CD4-positive, alpha-beta memory T cell (primary cell): ENCODE measurements around the gene GABRA4. TPM values are rescaled to one million over a fixed set of nuclear protein-coding genes. Genes with fewer than 3 reads are reported as not detected.

Experiments used
- CTCF ChIA-PET: fragments of 350-600 bp; sonication (Branson Sonifier 250); formaldehyde crosslinking; loops from one replicate; lab custom pipeline; 2021; ENCODE audit warnings: inconsistent platforms; ENCODE audit not compliant: partially characterized antibody; lab: Charles Lee
- POLR2A ChIA-PET: fragments of 350-600 bp; sonication (Branson Sonifier 250); formaldehyde crosslinking; loops from one replicate; lab custom pipeline; 2021; ENCODE audit not compliant: partially characterized antibody; lab: Charles Lee
- DNase-seq, 5 donors: peaks; one replicate each; pipeline versions ENCODE4 v3.0.0 to v3.0.0-alpha.2; 2020 to 2022; ENCODE audit warnings: mixed read lengths in 1 of 5
- H3K27ac ChIP-seq: one replicate; pipeline ENCODE4 v1.7.0; 2013; ENCODE audit warnings: low read depth, low read length
- H3K27me3 ChIP-seq: 2 replicates; pipeline ENCODE4 v1.7.0; 2013; ENCODE audit warnings: mild to moderate bottlenecking, low read length, moderate library complexity; ENCODE audit not compliant: insufficient read depth
- H3K36me3 ChIP-seq: 2 replicates; pipeline ENCODE4 v1.7.0; 2013; ENCODE audit warnings: mild to moderate bottlenecking, low read length, moderate library complexity; ENCODE audit not compliant: insufficient read depth
- H3K4me1 ChIP-seq: 2 replicates; pipeline ENCODE4 v1.7.0; 2013; ENCODE audit warnings: mild to moderate bottlenecking, low read length, moderate library complexity; ENCODE audit not compliant: insufficient read depth
- H3K4me3 ChIP-seq, 2 donors: one replicate each; pipeline ENCODE4 v1.7.0; 2013; ENCODE audit warnings: low read length in 2 of 2, mild to moderate bottlenecking in 1 of 2
- H3K9me3 ChIP-seq, 2 donors: one replicate each; pipeline ENCODE4 v1.7.0; 2013; ENCODE audit warnings: low read length in 2 of 2, control low read depth in 1 of 2; ENCODE audit not compliant: control insufficient read depth in 1 of 2
- H3K27ac Mint-ChIP-seq, 7 donors: one replicate each; pipeline ENCODE4 v1.8.0; 2020 to 2021; ENCODE audit warnings: mixed read lengths in 7 of 7, mild to moderate bottlenecking in 6 of 7, inconsistent platforms in 3 of 7, moderate library complexity in 3 of 7
- H3K27me3 Mint-ChIP-seq, 2 donors: one replicate each; pipeline ENCODE4 v1.8.0; 2020 to 2021; ENCODE audit warnings: mixed read lengths in 2 of 2
- H3K36me3 Mint-ChIP-seq, 2 donors: one replicate each; pipeline ENCODE4 v1.8.0; 2020 to 2021; ENCODE audit warnings: mixed read lengths in 2 of 2, inconsistent platforms in 1 of 2, mild to moderate bottlenecking in 1 of 2
- H3K4me1 Mint-ChIP-seq, 4 donors: one replicate each; pipeline ENCODE4 v1.8.0; 2020 to 2021; ENCODE audit warnings: mixed read lengths in 4 of 4, mild to moderate bottlenecking in 1 of 4
- H3K4me3 Mint-ChIP-seq, 8 donors: one replicate each; pipeline ENCODE4 v1.8.0; 2020 to 2021; ENCODE audit warnings: mixed read lengths in 8 of 8, mild to moderate bottlenecking in 7 of 8, moderate library complexity in 6 of 8, inconsistent platforms in 3 of 8
- H3K9me3 Mint-ChIP-seq, 8 donors: one replicate each; pipeline ENCODE4 v1.8.0; 2020 to 2021; ENCODE audit warnings: mixed read lengths in 8 of 8, mild to moderate bottlenecking in 5 of 8, inconsistent platforms in 3 of 8, moderate library complexity in 1 of 8
- intact Hi-C: fragments of 100-400 bp; cut with micrococcal nuclease; formaldehyde crosslinking; loops from one replicate; pipeline ENCODE4 v1.15.1; 2023
- polyA plus RNA-seq, 2 donors: library from polyadenylated mRNA; unstranded; fragments of 300-500 nt; fragmentation: Illumina TruSeq; gene quantifications; one replicate each; pipeline ENCODE4 v1.2.3, GENCODE V29; 2021
- total RNA-seq, 2 experiments: library from RNA; stranded (reverse); gene quantifications; one replicate each; pipeline ENCODE4 v1.2.3, GENCODE V29; 2021

The GABRA4 gene
- total and polyA plus RNA-seq, 4 experiments from 2014 or later, result not detected

GRCh38 chr4:47000406-47000805 is 7.0 kb upstream of the GABRA4 start:
- Histone ChIP-seq H3K4me1 (no peaks in the 10 kb centered on the region), H3K4me3 (no peak overlapping the region), H3K27ac (no peak overlapping the region), H3K9me3 (no peaks in the 10 kb centered on the region), H3K27me3 (no peaks in the 10 kb centered on the region), H3K36me3 (no peaks in the 10 kb centered on the region)
- CTCF ChIA-PET, result no interaction called here
- intact Hi-C loops, result no loop called here
- Mint-ChIP-seq H3K36me3 (no peaks in the 10 kb centered on the region), H3K27ac (no peak overlapping the region), H3K27me3 (peaks cover 5 to 8% of the 10 kb centered on the region in 2 donors), H3K4me1 (no peaks in the 10 kb centered on the region), H3K9me3 (no peaks in the 10 kb centered on the region), H3K4me3 (no peak overlapping the region)
- POLR2A ChIA-PET, result no interaction called here
- no peak for DNase-seq

GRCh38 chr4:46999566-46999965 is 6.2 kb upstream of the GABRA4 start:
- Histone ChIP-seq H3K27me3 (peaks cover 5% of the 10 kb centered on the region), H3K4me3 (no peak overlapping the region), H3K36me3 (no peaks in the 10 kb centered on the region), H3K27ac (no peak overlapping the region), H3K4me1 (no peaks in the 10 kb centered on the region), H3K9me3 (no peaks in the 10 kb centered on the region)
- H3K9me3 Mint-ChIP-seq, result no peaks in the 10 kb centered on the region
- no peaks in the 10 kb centered on the region for H3K36me3 Mint-ChIP-seq
- peaks cover 9 to 13% of the 10 kb centered on the region in 2 donors for H3K27me3 Mint-ChIP-seq
- no peak overlapping the region for H3K27ac Mint-ChIP-seq
- CTCF ChIA-PET, result no interaction called here
- H3K4me3 Mint-ChIP-seq, result no peak overlapping the region
- POLR2A ChIA-PET, result no interaction called here
- peaks cover 0 to 4% (median 0%) of the 10 kb centered on the region in 4 donors for H3K4me1 Mint-ChIP-seq
- intact Hi-C loops, result no loop called here
- no peak for DNase-seq

- H3K4me3 Mint-ChIP-seq, result peak overlapping the region; percentile 49 to 84 (median 72)
- POLR2A ChIA-PET, result no interaction called here
- no peaks in the 10 kb centered on the region for H3K36me3 Mint-ChIP-seq
- Histone ChIP-seq H3K9me3 (no peaks in the 10 kb centered on the region), H3K4me3 (no peak overlapping the region), H3K27ac (no peak overlapping the region), H3K4me1 (peaks cover 5% of the 10 kb centered on the region), H3K27me3 (peaks cover 9% of the 10 kb centered on the region), H3K36me3 (no peaks in the 10 kb centered on the region)
- intact Hi-C loops, result no loop called here
- no peak for DNase-seq
- H3K4me1 Mint-ChIP-seq, result peaks cover 12 to 28% (median 18%) of the 10 kb centered on the region in 4 donors
- peaks cover 0 to 4% (median 0%) of the 10 kb centered on the region in 8 donors for H3K9me3 Mint-ChIP-seq
- no peak overlapping the region for H3K27ac Mint-ChIP-seq
- CTCF ChIA-PET, result interaction anchor here (0.6 kb wide), 1 partner anchor 178 kb away, joined by 3 read pairs; no protein-coding TSS in a partner anchor
- peaks cover 31 to 33% of the 10 kb centered on the region in 2 donors for H3K27me3 Mint-ChIP-seq
These were observed 625 bp upstream of the GABRA4 start for GRCh38 chr4:46994007-46994405.

- Histone ChIP-seq H3K36me3 (no peaks in the 10 kb centered on the region), H3K4me1 (peaks cover 5% of the 10 kb centered on the region), H3K27me3 (peaks cover 9% of the 10 kb centered on the region), H3K9me3 (no peaks in the 10 kb centered on the region), H3K27ac (no peak overlapping the region), H3K4me3 (no peak overlapping the region)
- H3K27ac Mint-ChIP-seq, result no peak overlapping the region
- peaks cover 0 to 4% (median 0%) of the 10 kb centered on the region in 8 donors for H3K9me3 Mint-ChIP-seq
- intact Hi-C loops, result no loop called here
- no peaks in the 10 kb centered on the region for H3K36me3 Mint-ChIP-seq
- no peak for DNase-seq
- POLR2A ChIA-PET, result no interaction called here
- H3K4me3 Mint-ChIP-seq, result peak overlapping the region in 6 of 8 donors; percentile 10 to 76 (median 39)
- CTCF ChIA-PET, result no interaction called here
- H3K4me1 Mint-ChIP-seq, result peaks cover 12 to 28% (median 18%) of the 10 kb centered on the region in 4 donors
- peaks cover 29 to 34% of the 10 kb centered on the region in 2 donors for H3K27me3 Mint-ChIP-seq
These were observed 1.0 kb downstream of the GABRA4 start for GRCh38 chr4:46992338-46992737.

GRCh38 chr4:46986922-46987638 is 6.3 kb downstream of the GABRA4 start:
- Mint-ChIP-seq H3K27me3 (peaks cover 8 to 10% of the 10 kb centered on the region in 2 donors), H3K4me1 (peaks cover 1 to 2% (median 1%) of the 10 kb centered on the region in 4 donors), H3K9me3 (no peaks in the 10 kb centered on the region), H3K27ac (no peak overlapping the region), H3K4me3 (no peak overlapping the region), H3K36me3 (no peaks in the 10 kb centered on the region)
- Histone ChIP-seq H3K4me3 (no peak overlapping the region), H3K27ac (no peak overlapping the region), H3K9me3 (no peaks in the 10 kb centered on the region), H3K36me3 (no peaks in the 10 kb centered on the region), H3K27me3 (peaks cover 4% of the 10 kb centered on the region), H3K4me1 (no peaks in the 10 kb centered on the region)
- CTCF ChIA-PET, result no interaction called here
- intact Hi-C loops, result no loop called here
- POLR2A ChIA-PET, result no interaction called here
- no peak for DNase-seq

GRCh38 chr4:46984781-46985180 is 8.6 kb downstream of the GABRA4 start:
- no peaks in the 10 kb centered on the region for H3K9me3 Mint-ChIP-seq
- ChIA-PET POLR2A (no interaction called here), CTCF (interaction anchor here (0.5 kb wide), 1 partner anchor 129 kb away, joined by 3 read pairs; no protein-coding TSS in a partner anchor)
- no peaks in the 10 kb centered on the region for H3K36me3 ChIP-seq
- H3K4me3 Mint-ChIP-seq, result no peak overlapping the region
- no peak for DNase-seq
- H3K27me3 Mint-ChIP-seq, result peaks cover 2 to 6% of the 10 kb centered on the region in 2 donors
- H3K27ac ChIP-seq, result no peak overlapping the region
- H3K4me1 ChIP-seq, result no peaks in the 10 kb centered on the region
- no peak overlapping the region for H3K4me3 ChIP-seq
- no peaks in the 10 kb centered on the region for H3K9me3 ChIP-seq
- intact Hi-C loops, result no loop called here
- H3K36me3 Mint-ChIP-seq, result no peaks in the 10 kb centered on the region
- H3K27me3 ChIP-seq, result peaks cover 4% of the 10 kb centered on the region
- no peaks in the 10 kb centered on the region for H3K4me1 Mint-ChIP-seq
- no peak overlapping the region for H3K27ac Mint-ChIP-seq

- DNase-seq, result no peak
- ChIA-PET CTCF (interaction anchor here (0.7 kb wide), 1 partner anchor 1027 kb away, joined by 3 read pairs; no protein-coding TSS in a partner anchor), POLR2A (no interaction called here)
- H3K27ac ChIP-seq, result no peak overlapping the region
- Mint-ChIP-seq H3K36me3 (no peaks in the 10 kb centered on the region), H3K4me3 (no peak overlapping the region), H3K27ac (no peak overlapping the region), H3K4me1 (no peaks in the 10 kb centered on the region), H3K27me3 (peaks cover 0 to 6% of the 10 kb centered on the region in 2 donors), H3K9me3 (no peaks in the 10 kb centered on the region)
- no peaks in the 10 kb centered on the region for H3K27me3 ChIP-seq
- H3K4me1 ChIP-seq, result no peaks in the 10 kb centered on the region
- H3K36me3 ChIP-seq, result no peaks in the 10 kb centered on the region
- intact Hi-C loops, result no loop called here
- no peak overlapping the region for H3K4me3 ChIP-seq
- no peaks in the 10 kb centered on the region for H3K9me3 ChIP-seq
These were observed 12.5 kb downstream of the GABRA4 start for GRCh38 chr4:46980851-46981250.
